HepG2 (cell line): ENCODE results near the gene TIMM44. TPM values are rescaled to one million over a fixed set of nuclear protein-coding genes. Genes with fewer than 3 reads are reported as not detected.

Experiments used
- ATAC-seq: fragments of 200-7000 bp; cut with Tn5 transposase; 3 replicates; pipeline ENCODE4 v1.9.1; 2020; ENCODE audit warnings: mild to moderate bottlenecking, moderate library complexity
- BruUV-seq: library from RNA; stranded (reverse); fragments of 400-500 nt; replicated peaks from 2 replicates; lab custom pipeline; 2021; lab: Mats Ljungman, UMichigan
- CTCF ChIA-PET: fragments of 300-600 bp; formaldehyde crosslinking; extraction: SDS; loops from one replicate; lab custom pipeline; 2021; ENCODE audit warnings: low total read pairs, inconsistent platforms, low intra/inter-chr PET ratio; lab: Yijun Ruan, JAX
- POLR2A ChIA-PET: fragments of 350-600 bp; sonication (Branson Sonifier 250); formaldehyde crosslinking; loops from one replicate; lab custom pipeline; 2020; ENCODE audit warnings: antibody characterized with exemption, inconsistent platforms; lab: Yijun Ruan, JAX
- DNase-seq: peaks from one replicate; pipeline ENCODE4 v3.0.0-alpha.2; 2015; ENCODE audit warnings: low spot score
- FAIRE-seq: peaks from 3 replicates; lab custom pipeline; 2011; peaks lifted over from hg19 to GRCh38; lab: Jason Lieb, UNC
- H2AFZ ChIP-seq: one replicate; pipeline ENCODE4 v1.6.1; 2011; ENCODE audit warnings: low read length, inconsistent platforms
- H3K27ac ChIP-seq: fragments of 300-600 bp; 3 replicates; pipeline ENCODE4 v1.8.0; 2011; ENCODE audit warnings: mixed run types, mild to moderate bottlenecking, mixed read lengths, low read length, inconsistent platforms; ENCODE audit not compliant: insufficient read depth; ENCODE audit errors: extremely low read length
- H3K27me3 ChIP-seq, 2 experiments: fragments of 200-600 bp in 1 of 2; 2 replicates in 1 of 2; 3 replicates in 1 of 2; pipeline versions ENCODE4 v1.6.0 to v1.8.0; 2011; ENCODE audit warnings: low read length in 2 of 2, mild to moderate bottlenecking in 2 of 2, moderate library complexity in 2 of 2, inconsistent platforms in 1 of 2; ENCODE audit not compliant: insufficient read depth in 2 of 2, control insufficient read depth in 1 of 2
- H3K36me3 ChIP-seq, 2 experiments: fragments of 200-600 bp in 1 of 2; replicated peaks in 1 of 2; 2 replicates in 1 of 2; 3 replicates in 1 of 2; pipeline versions ENCODE4 v1.5.1 to v1.8.0; 2011; ENCODE audit warnings: low read length in 2 of 2, inconsistent platforms in 1 of 2; ENCODE audit not compliant: insufficient read depth in 2 of 2, control insufficient read depth in 1 of 2
- H3K4me1 ChIP-seq: 2 replicates; pipeline ENCODE4 v1.5.1; 2012; ENCODE audit warnings: low read length, inconsistent platforms; ENCODE audit not compliant: insufficient read depth
- H3K4me2 ChIP-seq: 2 replicates; pipeline ENCODE4 v1.6.0; 2011; ENCODE audit warnings: low read depth, low read length, inconsistent platforms
- H3K4me3 ChIP-seq, 3 experiments: fragments of 200-600 bp in 1 of 3; sonication (generic), shearing (Covaris generic) in 1 of 3; replicated peaks in 1 of 3; 2 replicates each; pipeline ENCODE4 v1.5.1; 2011 to 2016; ENCODE audit warnings: low read length in 3 of 3, inconsistent platforms in 2 of 3, low read depth in 2 of 3, mild to moderate bottlenecking in 2 of 3, control low read depth in 1 of 3, mixed read lengths in 1 of 3; ENCODE audit not compliant: insufficient read depth in 1 of 3
- H3K79me2 ChIP-seq: one replicate; pipeline ENCODE4 v1.6.1; 2011; ENCODE audit warnings: low read length, inconsistent platforms; ENCODE audit not compliant: insufficient read depth
- H3K9ac ChIP-seq: 2 replicates; pipeline ENCODE4 v1.6.0; 2011; ENCODE audit warnings: mild to moderate bottlenecking, low read depth, low read length, inconsistent platforms; ENCODE audit not compliant: insufficient read depth
- H3K9me3 ChIP-seq: 2 replicates; pipeline ENCODE4 v1.5.1; 2012; ENCODE audit warnings: mild to moderate bottlenecking, low read length
- H4K20me1 ChIP-seq: 2 replicates; pipeline ENCODE4 v1.6.0; 2011; ENCODE audit warnings: inconsistent platforms, mild to moderate bottlenecking, low read length, moderate library complexity; ENCODE audit not compliant: insufficient read depth
- KLF15 ChIP-seq: sonication (generic); formaldehyde crosslinking; IDR thresholded peaks from 2 replicates; pipeline ENCODE4 v1.8.1; 2023; ENCODE audit warnings: borderline replicate concordance, mild to moderate bottlenecking, inconsistent platforms, missing genetic modification reagents, mixed read lengths
- KLF16 ChIP-seq, 2 experiments: sonication (generic) in 1 of 2; formaldehyde crosslinking in 1 of 2; IDR thresholded peaks; 2 replicates each; pipeline versions ENCODE4 v1.6.1 to v1.8.0; 2016 to 2023; ENCODE audit warnings: missing genetic modification reagents in 2 of 2, missing compliant biosample characterization in 1 of 2
- ZNF703 ChIP-seq: sonication (generic); formaldehyde crosslinking; IDR thresholded peaks from 2 replicates; pipeline ENCODE4 v1.5.1; 2020; ENCODE audit warnings: missing genetic modification reagents, mild to moderate bottlenecking, moderate library complexity, borderline replicate concordance
- WGBS: methylation state at CpG from one replicate; pipeline ENCODE4 v1.1.6; 2017; ENCODE audit warnings: low lambda C conversion rate; 5-methylcytosine and 5-hydroxymethylcytosine counted together
- in situ Hi-C: cut with HindIII; loops from 2 replicates; pipeline ENCODE4 v1.10.0; 2017; ENCODE audit warnings: low pct_unique_long_range_greater_than_20kb; ENCODE audit not compliant: extremely low pct_ligation_motif_present
- intact Hi-C: fragments of 100-400 bp; cut with micrococcal nuclease; formaldehyde crosslinking; loops from one replicate; pipeline ENCODE4 v1.10.0; 2022; ENCODE audit not compliant: unreplicated experiment
- polyA plus RNA-seq, 8 experiments: library from polyadenylated mRNA; depleted of rRNA in 3 of 8; stranded (reverse) in 7 of 8; unstranded in 1 of 8; fragments of >200 nt; fragmentation: Illumina TruSeq in 4 of 8; extraction: Trizol in 4 of 8; gene quantifications; 2 replicates each; pipeline versions ENCODE4 v1.2.1 to v1.2.3, GENCODE V29; 2011 to 2016; ENCODE audit warnings: low read depth in 4 of 8, missing spikeins in 1 of 8, mixed read lengths in 1 of 8; ENCODE audit not compliant: insufficient read depth in 1 of 8
- total RNA-seq, 5 experiments: library from RNA; depleted of rRNA; stranded (reverse); fragments of >200 nt; fragmentation: Illumina TruSeq; extraction: Trizol; gene quantifications; 2 replicates each; pipeline ENCODE4 v1.2.3, GENCODE V29; 2016; ENCODE audit warnings: low read depth in 1 of 5
- TF ChIP-seq, protein P1 (sequence below): sonication (generic); formaldehyde crosslinking; IDR thresholded peaks from 2 replicates; pipeline ENCODE4 v1.8.0; 2022; ENCODE audit warnings: mild to moderate bottlenecking, missing genetic modification reagents

The TIMM44 gene
- total and polyA plus RNA-seq, 2 of the 13 experiments (the other 11 are each of a cell fraction or from before 2014, with no cell fraction given), result 42.9 to 72.6 TPM

DNA sequence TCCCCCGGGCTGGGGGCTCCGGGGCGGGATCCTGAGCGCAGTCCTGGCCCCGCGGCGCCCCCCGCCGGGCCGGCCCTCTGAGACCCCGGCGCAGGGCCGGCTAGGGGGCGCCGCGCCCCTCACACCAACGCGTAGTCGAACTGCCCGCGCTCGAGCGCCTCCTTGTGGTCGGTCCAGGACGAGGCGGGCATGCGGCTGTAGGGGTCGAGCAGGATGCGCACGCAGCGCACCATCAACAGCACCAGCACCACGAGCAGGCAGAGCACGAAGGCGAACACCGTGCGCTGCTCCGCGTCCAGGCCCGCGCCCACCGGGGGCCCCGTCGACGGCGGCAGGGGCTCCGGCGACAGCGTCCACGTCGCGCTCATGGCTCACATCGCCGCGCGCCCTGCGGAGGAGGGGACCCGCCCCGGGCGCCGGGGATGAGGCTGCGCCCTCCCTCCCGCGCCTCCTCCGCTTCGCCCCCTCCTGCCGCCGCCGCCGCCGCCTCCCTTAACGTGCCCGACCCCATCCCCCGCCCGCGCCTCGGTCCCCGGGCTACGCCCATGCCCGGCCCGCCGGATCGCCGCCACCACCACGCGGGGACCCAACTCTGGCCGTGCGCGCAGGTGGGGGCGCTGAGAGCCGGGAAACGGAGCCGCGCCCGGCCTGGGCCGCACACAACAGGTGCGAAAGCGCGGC is 18.2 kb downstream of the TIMM44 start (continued):
- no peak for TF ChIP-seq ZNF703
- TF ChIP-seq KLF15 (CRISPR knock-in tag), result no peak; the same call in 1 of the 2 replicates
- TF ChIP-seq, all 625 proteins: peak for 212

DNA sequence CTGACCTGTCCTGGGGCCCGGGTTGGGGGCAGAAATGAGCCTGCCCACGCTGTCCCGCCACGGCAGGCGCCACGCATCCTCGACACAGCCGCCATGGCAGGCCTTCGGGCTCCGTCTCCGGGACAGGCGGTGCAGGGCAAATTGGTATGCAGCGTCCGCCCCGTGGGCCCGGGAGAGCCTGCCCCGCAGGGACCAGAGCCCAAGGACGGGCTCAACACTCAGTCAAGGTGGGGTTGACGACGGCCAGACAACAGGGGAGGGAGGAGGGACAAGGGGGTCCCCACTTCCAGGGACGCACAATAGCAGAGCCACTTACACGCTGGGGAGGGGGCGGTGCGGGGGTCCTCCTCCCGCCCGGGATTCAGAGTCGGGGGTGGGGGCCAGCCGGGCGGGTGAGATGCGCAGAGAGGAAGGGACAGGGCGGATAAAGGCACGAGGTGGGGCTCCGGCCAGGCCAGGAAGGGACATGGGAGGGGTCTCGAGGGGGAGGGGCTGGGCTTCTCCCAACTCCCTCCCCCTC is 18.8 kb downstream of the TIMM44 start:
- no peaks in the 10 kb centered on the region; a peak in 1 of 5 replicates for H3K27me3 ChIP-seq
- in situ Hi-C loops (loop anchor here (5.0 kb wide), 1 partner anchor 72 kb away; no protein-coding TSS in a partner anchor), intact Hi-C loops (loop anchor here (2.0 kb wide), 1 partner anchor 72 kb away; no protein-coding TSS in a partner anchor)
- no peak overlapping the region for H2AFZ ChIP-seq
- H3K9ac ChIP-seq, result no peak overlapping the region
- H3K4me2 ChIP-seq, result peak overlapping the region; percentile 55
- no peak for ATAC-seq
- no peak overlapping the region for H3K27ac ChIP-seq
- TF ChIP-seq, protein P1, sequence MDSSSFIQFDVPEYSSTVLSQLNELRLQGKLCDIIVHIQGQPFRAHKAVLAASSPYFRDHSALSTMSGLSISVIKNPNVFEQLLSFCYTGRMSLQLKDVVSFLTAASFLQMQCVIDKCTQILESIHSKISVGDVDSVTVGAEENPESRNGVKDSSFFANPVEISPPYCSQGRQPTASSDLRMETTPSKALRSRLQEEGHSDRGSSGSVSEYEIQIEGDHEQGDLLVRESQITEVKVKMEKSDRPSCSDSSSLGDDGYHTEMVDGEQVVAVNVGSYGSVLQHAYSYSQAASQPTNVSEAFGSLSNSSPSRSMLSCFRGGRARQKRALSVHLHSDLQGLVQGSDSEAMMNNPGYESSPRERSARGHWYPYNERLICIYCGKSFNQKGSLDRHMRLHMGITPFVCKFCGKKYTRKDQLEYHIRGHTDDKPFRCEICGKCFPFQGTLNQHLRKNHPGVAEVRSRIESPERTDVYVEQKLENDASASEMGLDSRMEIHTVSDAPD (CRISPR knock-in tag), result 0 out of 2 replicates have a peak, but pooled peaks have one; percentile 7
- no peak for TF ChIP-seq KLF16 (CRISPR knock-in tag; IDR thresholded peaks at IDR 0.05)
- no peaks in the 10 kb centered on the region for H3K9me3 ChIP-seq
- ChIA-PET CTCF (interaction anchor here (1.2 to 2.7 kb wide), 2 partner anchors 56 to 71 kb away, joined by 4 to 28 read pairs; no protein-coding TSS in a partner anchor), POLR2A (interaction anchor here (0.5 kb wide), 1 partner anchor 28 kb away, joined by 3 read pairs; no protein-coding TSS in a partner anchor)
- peaks cover 8% of the 10 kb centered on the region for H3K4me1 ChIP-seq
- H4K20me1 ChIP-seq, result peaks cover 5% of the 10 kb centered on the region; the same call in 1 of the 2 replicates
- no TSS peak for BruUV-seq
- H3K79me2 ChIP-seq, result no peaks in the 10 kb centered on the region
- H3K4me3 ChIP-seq, result peak overlapping the region in 1 of 3 experiments; percentile 55; a peak in 1 of 6 replicates
- H3K36me3 ChIP-seq, result peaks cover 6 to 10% of the 10 kb centered on the region in 2 experiments; a peak in 2 of 5 replicates
- no peak for FAIRE-seq
- 81% methylated on average over 12 of the region's 34 CpGs for WGBS
- no peak for DNase-seq
